Measurements from ENCODE around the gene CSRP1. TPM values are rescaled to one million over a fixed set of nuclear protein-coding genes. Genes with fewer than 3 reads are reported as not detected.

The CSRP1 gene
- total and polyA plus RNA-seq, 9 of the 15 experiments (the other 6 are each of a cell fraction or from before 2014, with no cell fraction given) = 6.8 to 39.4 (median 23.7) TPM

DNA sequence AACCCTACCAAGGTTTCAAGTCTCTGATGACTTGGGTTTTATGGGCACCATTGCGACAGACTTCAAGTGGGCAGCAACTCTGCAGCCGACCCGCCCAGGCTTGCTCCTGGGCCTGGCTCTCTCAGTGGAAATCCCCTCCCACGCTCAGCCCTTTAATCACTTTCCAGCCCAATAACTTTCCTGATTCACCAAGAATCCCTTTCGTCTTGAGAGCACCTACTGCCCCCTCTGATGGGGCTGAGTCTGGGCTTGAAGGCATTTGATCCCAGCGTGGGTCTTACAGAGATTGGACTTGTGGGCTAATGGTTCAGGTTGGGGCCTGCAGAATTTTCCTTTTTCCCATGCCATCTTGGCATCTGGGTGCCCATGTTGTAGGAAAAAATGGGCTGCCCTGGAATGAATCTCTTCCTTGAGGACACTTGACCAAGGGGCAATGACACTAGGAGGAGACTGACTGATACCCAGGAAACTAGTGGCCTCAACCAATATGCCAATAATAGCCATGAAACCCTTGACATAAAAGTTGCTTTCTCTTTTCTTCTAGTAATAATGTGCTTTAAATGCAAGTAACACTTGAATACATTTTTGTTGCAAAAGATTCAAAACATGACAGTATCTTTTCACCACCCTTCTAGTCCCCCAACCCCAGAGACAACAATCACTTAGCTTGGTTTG is 30.1 kb downstream of the CSRP1 start:
- no peak for ATAC-seq
- peaks cover 19 to 20% of the 10 kb centered on the region in 2 experiments for H3K4me1 ChIP-seq (replicated peaks in 1 of 2; ENCODE audit: control insufficient read depth in 2 of 2, insufficient read depth in 2 of 2, low read length in 2 of 2)
- H3K4me3 ChIP-seq = no peak overlapping the region
- H3K79me2 ChIP-seq (ENCODE audit: control insufficient read depth, insufficient read depth, low read length) = no peaks in the 10 kb centered on the region
- CTCF ChIA-PET (ENCODE audit: low intra/inter-chr PET ratio) = interaction anchor here (0.6 kb wide), 1 partner anchor 28 kb away, joined by 3 read pairs; no protein-coding TSS in a partner anchor
- no peak for FAIRE-seq
- no peak overlapping the region for H3K4me2 ChIP-seq (ENCODE audit: insufficient read depth, low read length)
- peaks cover 18 to 35% of the 10 kb centered on the region in 2 experiments for H3K27me3 ChIP-seq (ENCODE audit: control insufficient read depth in 2 of 2, insufficient read depth in 2 of 2, low read length in 2 of 2)
- DNase-seq (ENCODE audit: extremely low read depth in 1 of 4, low spot score in 3 of 4) = no peak
- 5% methylated on average over 6 of the region's 6 CpGs for WGBS (ENCODE audit: insufficient coverage, low coverage, missing lambda C conversion rate)
- no peak overlapping the region for H3K27ac ChIP-seq (ENCODE audit: extremely low read depth, low read depth, low read length)
- TF ChIP-seq TAF1 (IDR thresholded peaks at IDR 0.05; ENCODE audit: control insufficient read depth, extremely low read depth, insufficient read depth, low read length, severe bottlenecking) = no peak
- TF ChIP-seq PPARD (CRISPR knock-in tag; IDR thresholded peaks at IDR 0.05) = no peak
- TF ChIP-seq ZNF583 (CRISPR knock-in tag; IDR thresholded peaks at IDR 0.05) = no peak
- TF ChIP-seq HMGN3 (IDR thresholded peaks at IDR 0.05; ENCODE audit: borderline replicate concordance, extremely low read depth, insufficient read length, low read depth, low read length) = no peak
- no peak for TF ChIP-seq ZNF766 (CRISPR knock-in tag; conservative IDR thresholded peaks at IDR 0.05)
- no peak for TF ChIP-seq NFXL1 (CRISPR knock-in tag; IDR thresholded peaks at IDR 0.05)
- no peak for TF ChIP-seq ZNF232 (CRISPR knock-in tag; IDR thresholded peaks at IDR 0.05)
- no peak for TF ChIP-seq MXI1 (IDR thresholded peaks at IDR 0.05; ENCODE audit: low read depth, low read length)
- no peak for TF ChIP-seq NR1H2 (CRISPR knock-in tag; IDR thresholded peaks at IDR 0.05)
- TF ChIP-seq CHD1 (IDR thresholded peaks at IDR 0.05; ENCODE audit: low read length) = no peak
- no peak for TF ChIP-seq GABPB1 (CRISPR knock-in tag; IDR thresholded peaks at IDR 0.05)
- TF ChIP-seq HBP1 (CRISPR knock-in tag; IDR thresholded peaks at IDR 0.05) = no peak
- TF ChIP-seq CBX5 (IDR thresholded peaks at IDR 0.05; ENCODE audit: borderline replicate concordance, low read depth) = no peak
- no peak for TF ChIP-seq WHSC1 (IDR thresholded peaks at IDR 0.05; ENCODE audit: low read length)
- no peak for TF ChIP-seq FOSL1 (tag; conservative IDR thresholded peaks at IDR 0.05)
- TF ChIP-seq, protein P1, sequence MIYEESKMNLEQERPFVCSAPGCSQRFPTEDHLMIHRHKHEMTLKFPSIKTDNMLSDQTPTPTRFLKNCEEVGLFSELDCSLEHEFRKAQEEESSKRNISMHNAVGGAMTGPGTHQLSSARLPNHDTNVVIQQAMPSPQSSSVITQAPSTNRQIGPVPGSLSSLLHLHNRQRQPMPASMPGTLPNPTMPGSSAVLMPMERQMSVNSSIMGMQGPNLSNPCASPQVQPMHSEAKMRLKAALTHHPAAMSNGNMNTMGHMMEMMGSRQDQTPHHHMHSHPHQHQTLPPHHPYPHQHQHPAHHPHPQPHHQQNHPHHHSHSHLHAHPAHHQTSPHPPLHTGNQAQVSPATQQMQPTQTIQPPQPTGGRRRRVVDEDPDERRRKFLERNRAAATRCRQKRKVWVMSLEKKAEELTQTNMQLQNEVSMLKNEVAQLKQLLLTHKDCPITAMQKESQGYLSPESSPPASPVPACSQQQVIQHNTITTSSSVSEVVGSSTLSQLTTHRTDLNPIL (CRISPR knock-in tag; IDR thresholded peaks at IDR 0.05) = no peak
- TF ChIP-seq BRD4 (IDR thresholded peaks at IDR 0.05) = no peak
- no peak overlapping the region for H3K9ac ChIP-seq (ENCODE audit: insufficient read depth in 1 of 2, low read depth in 2 of 2, low read length in 2 of 2)
- in situ Hi-C loops (cut with MboI) (no loop called here), intact Hi-C loops (cut with micrococcal nuclease) (no loop called here)
- no peak overlapping the region for H2AFZ ChIP-seq (ENCODE audit: low read depth, low read length)
- H3K36me3 ChIP-seq (ENCODE audit: control insufficient read depth, insufficient read depth, low read length) = no peaks in the 10 kb centered on the region
- BruUV-seq (replicated peaks) = no TSS peak
- peaks cover 4% of the 10 kb centered on the region for H3K9me1 ChIP-seq (ENCODE audit: control insufficient read depth, insufficient read depth, low read length)
- POLR2A ChIA-PET = interaction anchor here (1.5 kb wide), 1 partner anchor 26 kb away, joined by 3 read pairs; no protein-coding TSS in a partner anchor
- no peaks in the 10 kb centered on the region for H3K9me3 ChIP-seq (replicated peaks; ENCODE audit: control insufficient read depth, insufficient read depth, low read depth, low read length)
- no peaks in the 10 kb centered on the region; the same call in 1 of the 2 replicates for H4K20me1 ChIP-seq (replicated peaks; ENCODE audit: control insufficient read depth, insufficient read depth, low read length)
